HTERT RPE-1 (cell line): ENCODE data around the gene CDC123.
"Not testable (repeated sequence)": the region's sequence is repeated elsewhere in the genome, so short reads cannot be mapped to it uniquely, and the experiment has no call there.

ENCODE experiments used
- in situ Hi-C: fragments of 300-500 bp; cut with MboI; formaldehyde crosslinking; loops from 4 replicates; pipeline ENCODE4 v1.14.3; 2020; ENCODE audit warnings: low sequenced_read_pairs

CDC123 gene, protein sequence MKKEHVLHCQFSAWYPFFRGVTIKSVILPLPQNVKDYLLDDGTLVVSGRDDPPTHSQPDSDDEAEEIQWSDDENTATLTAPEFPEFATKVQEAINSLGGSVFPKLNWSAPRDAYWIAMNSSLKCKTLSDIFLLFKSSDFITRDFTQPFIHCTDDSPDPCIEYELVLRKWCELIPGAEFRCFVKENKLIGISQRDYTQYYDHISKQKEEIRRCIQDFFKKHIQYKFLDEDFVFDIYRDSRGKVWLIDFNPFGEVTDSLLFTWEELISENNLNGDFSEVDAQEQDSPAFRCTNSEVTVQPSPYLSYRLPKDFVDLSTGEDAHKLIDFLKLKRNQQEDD

GRCh38 chr10:12195603-12196506 is at the start of gene CDC123, which contains the start of gene NUDT5:
Gene CDC123 (plus strand): TSS chr10:12196188. CDS start chr10:12196246, 58 bp downstream.
Gene NUDT5 (minus strand): TSS chr10:12195891. CDS start chr10:12186291, 9,600 bp downstream.
- in situ Hi-C loops = no loop called here

DNA sequence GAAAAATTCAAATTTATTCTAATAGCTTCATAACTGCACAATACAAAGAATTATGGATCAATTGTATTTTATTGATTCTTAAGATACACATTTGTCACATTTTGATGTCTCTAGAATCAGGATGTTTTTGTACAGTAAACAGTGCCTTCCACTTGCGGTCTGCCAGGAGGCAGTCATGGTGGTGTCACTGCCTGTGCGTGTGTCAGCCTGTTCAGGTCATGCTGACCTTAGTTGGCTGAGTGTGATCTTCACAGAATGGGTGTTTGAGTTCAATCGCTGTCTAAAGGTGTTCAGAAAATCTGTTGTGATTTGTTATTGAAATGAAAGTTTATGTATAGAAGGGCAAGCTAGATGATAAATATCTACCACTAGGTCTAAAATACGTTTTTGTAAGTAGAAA is 45.8 kb upstream of the CDC123 start:
- in situ Hi-C loops = no loop called here

DNA sequence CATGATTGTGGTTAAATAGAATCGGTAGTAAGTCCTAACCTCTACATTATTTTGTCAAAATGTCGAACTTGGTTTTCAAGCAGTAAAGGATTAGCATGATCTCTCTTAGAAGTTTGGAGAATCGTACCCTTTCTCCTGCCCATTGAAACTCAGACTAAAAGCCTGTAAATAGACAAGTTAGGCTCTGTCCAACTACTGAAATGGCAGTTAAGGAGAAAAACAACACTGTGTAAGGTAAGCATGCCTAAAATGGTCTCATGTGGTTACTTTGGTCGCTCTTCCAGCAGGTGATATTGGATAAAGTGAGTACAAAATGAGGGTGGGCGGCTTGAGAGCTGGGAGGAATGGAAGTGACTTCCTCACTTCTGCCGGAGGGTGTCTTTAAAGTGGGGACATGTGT is 41.5 kb upstream of the CDC123 start:
- in situ Hi-C loops = no loop called here

DNA sequence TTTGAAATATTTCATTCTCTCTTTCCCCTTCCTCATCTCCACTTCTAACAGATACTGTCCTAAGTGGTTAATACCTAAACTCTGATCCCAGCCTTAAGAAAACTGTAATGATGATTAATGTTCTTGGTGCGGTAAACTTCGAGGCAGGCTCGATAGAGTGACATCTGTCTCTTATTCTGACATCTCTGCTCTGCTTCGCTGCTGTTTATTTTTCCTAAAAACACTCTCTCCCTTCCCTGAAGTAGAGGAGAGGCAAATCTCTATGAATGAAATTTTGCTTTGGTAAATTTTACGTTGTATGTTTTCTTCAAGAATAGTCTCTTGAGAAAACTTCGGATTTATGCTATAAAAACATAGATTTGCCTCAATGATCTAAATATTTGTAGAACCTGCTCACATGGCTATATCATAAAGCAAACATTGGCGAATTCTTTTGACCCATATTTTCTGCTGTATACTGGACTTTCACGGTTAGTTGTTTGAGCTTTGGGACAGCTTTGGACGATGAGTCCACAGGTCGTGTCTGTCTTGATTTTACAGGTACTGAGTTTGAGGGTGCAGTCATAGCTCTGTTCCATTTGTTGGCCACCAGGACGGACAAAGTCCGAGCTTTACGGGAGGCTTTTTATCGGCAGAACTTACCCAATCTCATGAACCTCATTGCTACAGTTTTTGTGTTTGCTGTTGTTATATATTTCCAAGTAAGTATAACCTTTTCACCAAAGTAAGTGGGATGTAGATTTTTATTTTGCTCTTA is 39.4 kb upstream of the CDC123 start:
- in situ Hi-C loops = no loop called here

- in situ Hi-C loops = no loop called here
Measured at GRCh38 chr10:12158111-12158510, 37.9 kb upstream of the CDC123 start.

GRCh38 chr10:12160664-12161063 is 35.3 kb upstream of the CDC123 start:
- in situ Hi-C loops = no loop called here

DNA sequence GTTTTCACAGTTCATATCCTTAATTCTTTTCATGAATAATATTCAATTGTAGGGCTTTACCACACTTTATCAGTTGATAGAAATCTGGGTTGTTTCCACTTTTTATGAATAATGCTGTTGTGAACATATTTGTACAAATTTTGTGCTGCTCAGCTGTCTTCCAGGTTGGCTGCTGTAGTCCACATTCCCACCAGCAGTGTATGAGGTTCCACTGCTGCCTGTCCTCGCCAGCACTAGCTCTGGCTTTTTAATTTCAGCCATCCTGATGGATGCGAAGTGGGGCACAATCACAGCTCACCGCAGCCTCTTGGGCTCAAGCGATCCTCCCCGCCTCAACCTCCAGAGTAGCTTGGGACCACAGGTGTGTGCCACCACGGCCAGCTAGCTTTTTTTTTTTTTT is 33.1 kb upstream of the CDC123 start:
- in situ Hi-C loops = no loop called here

DNA sequence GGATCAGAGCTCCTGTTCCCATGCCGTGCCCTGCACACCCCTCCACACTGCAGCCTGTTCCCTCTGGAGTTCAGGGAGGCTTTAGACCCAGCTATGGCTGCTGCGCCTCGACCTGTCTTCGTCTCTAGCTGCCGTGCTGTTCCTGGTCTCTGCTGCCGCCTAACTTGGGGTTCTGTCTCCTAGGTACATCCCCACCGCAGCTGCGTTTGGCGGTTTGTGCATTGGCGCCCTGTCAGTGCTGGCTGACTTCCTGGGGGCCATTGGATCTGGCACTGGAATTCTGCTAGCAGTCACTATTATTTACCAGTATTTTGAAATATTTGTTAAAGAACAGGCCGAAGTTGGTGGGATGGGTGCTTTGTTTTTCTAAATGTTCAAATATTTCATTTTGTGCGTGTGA is 31.9 kb upstream of the CDC123 start:
- in situ Hi-C loops = no loop called here

- in situ Hi-C loops = no loop called here
Measured at GRCh38 chr10:12165036-12165435, 31.0 kb upstream of the CDC123 start.

DNA sequence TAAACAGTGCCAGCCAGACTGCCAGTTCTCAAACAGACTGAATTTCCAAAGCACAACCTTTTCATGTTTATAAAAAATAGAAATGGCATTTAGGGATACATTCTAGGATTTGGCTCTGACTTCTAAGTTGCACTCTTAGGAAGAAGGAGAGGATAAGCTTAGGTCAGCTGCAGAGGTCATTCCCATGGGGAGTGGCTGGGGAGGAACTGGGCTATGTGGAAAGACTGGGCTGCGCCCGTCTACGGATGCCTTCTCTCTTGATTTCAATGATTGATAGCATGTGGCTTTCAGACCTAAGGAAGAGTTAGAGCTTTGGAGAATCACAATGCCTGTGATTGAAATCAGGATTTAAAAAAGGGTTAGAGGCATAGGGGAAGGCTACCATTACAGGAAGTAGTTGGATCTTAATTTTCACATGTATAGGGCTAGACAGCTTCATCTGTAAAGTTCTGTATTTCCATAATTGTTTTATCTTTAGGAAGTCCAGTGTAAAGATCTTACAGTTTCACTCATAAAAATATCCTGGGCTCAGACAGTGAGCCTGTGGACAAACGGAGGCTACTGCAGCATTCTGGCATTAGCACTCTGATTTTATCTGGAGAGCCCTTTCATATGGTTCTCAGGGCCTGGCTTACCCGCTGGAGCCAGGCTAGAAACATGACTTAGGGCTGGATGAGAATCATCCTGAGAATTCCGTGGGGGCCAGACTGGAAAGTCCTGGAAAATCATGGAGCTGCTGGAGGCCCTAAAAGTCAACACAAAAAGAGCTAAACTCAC is 29.8 kb upstream of the CDC123 start:
- in situ Hi-C loops = no loop called here

GRCh38 chr10:12171512-12171911 is 24.5 kb upstream of the CDC123 start:
- in situ Hi-C loops = not testable (repeated sequence)

GRCh38 chr10:12177642-12178041 is 18.3 kb upstream of the CDC123 start:
- in situ Hi-C loops = no loop called here

- in situ Hi-C loops = no loop called here
Measured at GRCh38 chr10:12179606-12180170, 16.3 kb upstream of the CDC123 start.

- in situ Hi-C loops = no loop called here
Measured at GRCh38 chr10:12180221-12180974, 15.6 kb upstream of the CDC123 start.

DNA sequence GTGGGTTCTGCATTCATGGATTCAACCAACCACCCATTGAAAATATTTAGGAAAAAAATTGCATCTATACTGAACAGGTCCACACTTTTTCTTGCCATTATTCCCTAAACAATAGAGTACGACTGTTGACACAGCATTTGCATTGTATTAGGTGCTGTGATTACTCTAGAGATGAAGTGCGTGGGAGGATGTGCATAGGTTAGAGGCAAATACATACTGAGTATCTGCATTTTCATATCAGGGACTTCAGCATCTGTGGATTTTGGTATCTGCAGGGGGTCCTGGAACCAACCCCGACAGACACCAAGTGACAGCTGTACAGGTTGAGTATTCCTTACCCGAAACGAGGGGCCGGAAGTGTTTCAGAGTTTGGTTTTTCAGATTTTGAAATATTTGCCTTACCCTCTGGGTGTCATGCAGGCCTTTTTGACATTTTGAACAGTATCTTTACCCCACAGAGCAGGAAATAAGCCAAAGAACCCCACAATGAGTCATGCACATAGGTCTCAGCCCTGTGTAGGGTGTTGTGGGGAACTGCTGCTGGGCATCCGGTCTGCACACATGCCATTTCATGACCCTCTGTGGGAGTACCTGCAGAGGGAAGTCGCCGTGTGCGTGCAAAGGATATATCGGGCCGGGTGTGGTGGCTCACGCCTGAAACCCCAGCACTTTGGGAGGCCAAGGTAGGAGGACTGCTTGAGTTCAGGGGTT is 14.8 kb upstream of the CDC123 start:
- in situ Hi-C loops = no loop called here

GRCh38 chr10:12184165-12184564 is 11.8 kb upstream of the CDC123 start:
- in situ Hi-C loops = no loop called here

- in situ Hi-C loops = no loop called here
Measured at GRCh38 chr10:12186323-12186722, 9.7 kb upstream of the CDC123 start.

- in situ Hi-C loops = no loop called here
Measured at GRCh38 chr10:12187321-12187905, 8.6 kb upstream of the CDC123 start.
